Measurements from ENCODE around the gene LRCOL1. TPM values are rescaled to one million over a fixed set of nuclear protein-coding genes. Genes with fewer than 3 reads are reported as not detected.

The LRCOL1 gene
- not detected in 2 replicates for total RNA-seq

GRCh38 chr12:132610051-132610759, at the start of gene LRCOL1:
LRCOL1 (minus strand) TSS chr12:132610582; CDS start chr12:132606251, 4,331 bp downstream.

GRCh38 chr12:132618683-132619043, 8.3 kb upstream of the LRCOL1 start, which contains the start of gene P2RX2:
P2RX2 (plus strand) TSS chr12:132618776; CDS start chr12:132618817, 41 bp downstream.

Other genes starting within 250 kb of the LRCOL1 start
- gene FBRSL1, start 120.4 kb downstream of the LRCOL1 start, total RNA-seq, result 6.8 and 7.8 TPM in 2 replicates
- not detected in 2 replicates for gene P2RX2, start 8.2 kb upstream of the LRCOL1 start, total RNA-seq
- 9.7 and 11.6 TPM in 2 replicates for gene POLE, start 76.8 kb upstream of the LRCOL1 start, total RNA-seq
- gene PXMP2, start 77.0 kb upstream of the LRCOL1 start, total RNA-seq, result 41.0 and 56.6 TPM in 2 replicates
- gene PGAM5, start 100.3 kb upstream of the LRCOL1 start, total RNA-seq, result 23.0 and 23.1 TPM in 2 replicates
- gene ANKLE2, start 151.2 kb upstream of the LRCOL1 start, total RNA-seq, result 30.8 and 33.8 TPM in 2 replicates
- gene GOLGA3, start 218.3 kb upstream of the LRCOL1 start, total RNA-seq, result 56.2 and 69.5 TPM in 2 replicates